OCI-LY3 (cell line): ENCODE results near the gene ALKBH3.

Source experiments
- H2AFZ ChIP-seq: fragments of 200-600, 300-600 bp; shearing (Covaris generic); 2 replicates; pipeline ENCODE4 v1.6.0; 2014; ENCODE audit warnings: antibody characterized with exemption, low read depth, low read length
- H3K27ac ChIP-seq: fragments of 200-600, 300-600 bp; sonication (generic); 2 replicates; pipeline ENCODE4 v1.5.1; 2014; ENCODE audit warnings: mild to moderate bottlenecking, low read length, moderate library complexity, mixed read lengths
- H3K27me3 ChIP-seq: fragments of 200-600, 300-600 bp; sonication (generic); 2 replicates; pipeline ENCODE4 v1.6.1; 2014; ENCODE audit warnings: low read depth, low read length, mixed read lengths
- H3K36me3 ChIP-seq: fragments of 200-600, 300-600 bp; sonication (generic); replicated peaks from 2 replicates; pipeline ENCODE3; 2014; ENCODE audit warnings: low read depth, low read length, mixed read lengths
- H3K4me1 ChIP-seq: fragments of 300-600, 200-600 bp; sonication (generic); 2 replicates; pipeline ENCODE4 v1.6.1; 2014; ENCODE audit warnings: low read length, mixed read lengths
- H3K4me2 ChIP-seq: fragments of 200-600, 300-600 bp; sonication (generic); 2 replicates; pipeline ENCODE4 v1.6.1; 2014; ENCODE audit warnings: low read length, mixed read lengths
- H3K4me3 ChIP-seq: fragments of 300-600, 200-600 bp; sonication (generic); 2 replicates; pipeline ENCODE4 v1.5.1; 2014; ENCODE audit warnings: antibody characterized with exemption, mild to moderate bottlenecking, low read length, moderate library complexity
- H3K79me2 ChIP-seq: fragments of 300-600, 200-600 bp; shearing (Covaris generic); 2 replicates; pipeline ENCODE4 v1.6.1; 2014; ENCODE audit warnings: mild to moderate bottlenecking, low read length, mixed read lengths
- H3K9ac ChIP-seq: fragments of 300-600, 200-600 bp; shearing (Covaris generic); 2 replicates; pipeline ENCODE4 v1.6.0; 2014; ENCODE audit warnings: mild to moderate bottlenecking, low read length, moderate library complexity
- H3K9me3 ChIP-seq: fragments of 200-600, 300-600 bp; shearing (Covaris generic); 2 replicates; pipeline ENCODE4 v1.6.1; 2014; ENCODE audit warnings: low read length, mixed read lengths; ENCODE audit not compliant: insufficient read depth
- H4K20me1 ChIP-seq: fragments of 200-600, 300-600 bp; sonication (generic); 2 replicates; pipeline ENCODE4 v1.6.1; 2016; ENCODE audit warnings: low read length, mixed read lengths; ENCODE audit not compliant: insufficient read depth
- CTCF ChIP-seq: fragments of 200-600, 300-600 bp; sonication (generic); IDR thresholded peaks from 2 replicates; pipeline ENCODE4 v1.5.1; 2014; ENCODE audit warnings: antibody characterized with exemption, low read length, low read depth
- EZH2phosphoT487 ChIP-seq: fragments of 200-600 bp; shearing (Covaris generic); IDR thresholded peaks from 2 replicates; pipeline ENCODE4 v1.6.1; 2018; ENCODE audit warnings: antibody characterized with exemption, mixed run types, low read depth

The ALKBH3 gene

GRCh38 chr11:43861141-43861540 lies 19.5 kb upstream of the ALKBH3 start:
- H3K27me3 ChIP-seq: no peaks in the 10 kb centered on the region
- H3K4me1 ChIP-seq: peaks cover 8% of the 10 kb centered on the region
- TF ChIP-seq EZH2phosphoT487: no peak
- no peak for TF ChIP-seq CTCF
- H3K9ac ChIP-seq: no peak overlapping the region
- peaks cover 6% of the 10 kb centered on the region; the same call in 1 of the 2 replicates for H3K9me3 ChIP-seq
- H3K79me2 ChIP-seq: no peaks in the 10 kb centered on the region
- no peak overlapping the region for H3K4me3 ChIP-seq
- peaks cover 18% of the 10 kb centered on the region for H3K36me3 ChIP-seq
- H3K4me2 ChIP-seq: no peak overlapping the region
- H4K20me1 ChIP-seq: no peaks in the 10 kb centered on the region; the same call in 1 of the 2 replicates
- H3K27ac ChIP-seq: no peak overlapping the region
- H2AFZ ChIP-seq: no peak overlapping the region

- Histone ChIP-seq H3K9me3 (no peaks in the 10 kb centered on the region), H3K27ac (no peak overlapping the region), H2AFZ (no peak overlapping the region), H3K4me3 (no peak overlapping the region), H3K9ac (no peak overlapping the region), H3K27me3 (peaks cover 23% of the 10 kb centered on the region), H4K20me1 (peaks cover 4% of the 10 kb centered on the region; the same call in 1 of the 2 replicates), H3K4me2 (no peak overlapping the region), H3K4me1 (peaks cover 25% of the 10 kb centered on the region), H3K79me2 (no peaks in the 10 kb centered on the region), H3K36me3 (no peaks in the 10 kb centered on the region)
- no peak for TF ChIP-seq CTCF
- TF ChIP-seq EZH2phosphoT487: no peak
These were observed 14.1 kb upstream of the ALKBH3 start for GRCh38 chr11:43866520-43866919.

- Histone ChIP-seq H4K20me1 (peaks cover 4% of the 10 kb centered on the region; the same call in 1 of the 2 replicates), H3K27me3 (peaks cover 27% of the 10 kb centered on the region), H3K9ac (no peak overlapping the region), H3K9me3 (no peaks in the 10 kb centered on the region), H3K4me2 (no peak overlapping the region), H3K27ac (no peak overlapping the region), H3K79me2 (no peaks in the 10 kb centered on the region), H2AFZ (no peak overlapping the region), H3K4me1 (peaks cover 25% of the 10 kb centered on the region), H3K36me3 (no peaks in the 10 kb centered on the region), H3K4me3 (no peak overlapping the region)
- TF ChIP-seq EZH2phosphoT487 (no peak), CTCF (no peak)
These were observed 13.7 kb upstream of the ALKBH3 start for GRCh38 chr11:43866969-43867368.

- Histone ChIP-seq H3K9ac (no peak overlapping the region), H3K4me1 (peaks cover 19% of the 10 kb centered on the region), H4K20me1 (peaks cover 4% of the 10 kb centered on the region; the same call in 1 of the 2 replicates), H3K79me2 (no peaks in the 10 kb centered on the region), H3K9me3 (no peaks in the 10 kb centered on the region), H3K36me3 (no peaks in the 10 kb centered on the region), H3K27me3 (peaks cover 42% of the 10 kb centered on the region), H2AFZ (no peak overlapping the region), H3K27ac (no peak overlapping the region), H3K4me2 (peak overlapping the region; percentile 72), H3K4me3 (peak overlapping the region; percentile 48)
- TF ChIP-seq EZH2phosphoT487 (no peak), CTCF (no peak)
These were observed 11.6 kb upstream of the ALKBH3 start for GRCh38 chr11:43868852-43869567.
